SK-N-MC (cell line): ENCODE results near the gene MBD5.

Experiments used
- EZH2 ChIP-seq: fragments of 200-600 bp; sonication (generic); IDR thresholded peaks from one replicate; pipeline ENCODE4 v1.6.1; 2017; ENCODE audit warnings: antibody characterized with exemption
- FOXP2 ChIP-seq: optimal IDR thresholded peaks from 2 replicates; pipeline ENCODE3; 2011; ENCODE audit warnings: mild to moderate bottlenecking, moderate library complexity; ENCODE audit not compliant: insufficient read depth; ENCODE audit errors: extremely low read length, control extremely low read depth
- POLR2AphosphoS5 ChIP-seq: IDR thresholded peaks from 2 replicates; pipeline ENCODE4 v1.6.1; 2012; ENCODE audit warnings: mild to moderate bottlenecking, low read depth, low read length, borderline replicate concordance

DNA sequence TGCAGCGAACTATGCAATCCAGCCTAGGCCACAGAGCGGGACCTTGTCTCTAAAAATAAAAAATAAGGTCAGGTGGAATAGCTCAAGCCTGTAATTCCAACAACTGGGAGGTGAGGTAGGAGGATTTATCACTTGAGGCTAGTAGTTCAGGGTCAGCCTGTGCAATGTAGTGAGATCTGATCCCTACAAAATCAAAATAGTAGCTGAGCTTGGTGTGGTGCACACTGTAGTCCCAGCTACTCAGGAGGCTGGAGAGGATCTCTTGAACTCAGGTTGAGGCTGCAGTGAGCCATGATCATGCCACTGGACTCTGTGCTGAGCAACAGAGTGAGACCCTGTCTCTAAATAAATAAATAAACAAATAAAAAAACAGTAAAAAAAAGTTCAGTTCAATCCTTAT lies 5.7 kb downstream of the MBD5 start:
- no peak for TF ChIP-seq POLR2AphosphoS5
- no peak for TF ChIP-seq EZH2
- no peak for TF ChIP-seq FOXP2
